Hematopoietic multipotent progenitor cell treated with erythropoietin and hydrocortisone succinate and interleukin-3 and kit ligand, for 4 days (in vitro differentiated cells): ENCODE data around the gene AMOTL2.
A peak's percentile ranks its signal among the peaks of the same experiment; 100 is the strongest.

Experiments
- DNase-seq: peaks from one replicate; pipeline ENCODE4 v3.0.0-alpha.2; 2015

Gene AMOTL2

DNA sequence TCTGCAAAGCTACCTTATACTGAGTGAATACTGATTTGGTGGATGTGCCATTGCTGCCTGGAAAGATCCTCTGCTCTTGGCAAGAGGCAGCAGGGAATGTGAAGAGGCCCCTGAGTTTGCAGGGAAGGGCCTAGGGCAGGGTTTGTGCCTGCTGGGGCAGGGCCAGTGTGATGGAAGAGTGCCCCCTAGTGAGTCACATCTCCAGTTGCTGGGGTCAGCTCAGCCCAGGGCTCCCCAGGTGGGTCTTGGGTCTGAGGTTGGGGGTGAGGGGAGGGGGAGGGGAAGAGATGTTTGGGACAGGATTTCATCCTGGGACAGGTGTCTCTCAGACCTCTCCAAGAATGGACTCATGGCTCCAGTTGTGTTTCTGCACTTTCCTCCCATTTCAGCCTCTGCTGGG, 4.1 kb upstream of the AMOTL2 start:
- peak; percentile 56 for DNase-seq

DNA sequence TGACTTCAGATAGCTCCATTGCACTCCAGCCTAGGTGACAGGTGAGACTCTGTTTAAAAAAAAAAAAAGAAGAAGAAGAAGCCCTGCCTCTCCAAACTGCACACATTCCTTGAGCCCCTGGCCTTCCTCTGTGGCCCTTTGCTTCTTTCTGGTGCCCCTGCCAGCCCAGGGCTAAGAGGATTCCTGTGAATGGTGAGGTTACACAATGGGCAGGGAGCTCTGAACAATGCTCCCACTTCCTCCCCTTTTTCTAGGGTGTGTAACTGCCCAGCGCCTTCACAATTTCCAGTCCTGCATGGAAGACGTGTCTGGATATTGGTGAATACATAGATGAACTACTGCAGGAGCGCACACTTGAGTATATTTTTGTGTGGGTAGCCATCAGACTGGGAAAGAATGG, 3.6 kb upstream of the AMOTL2 start:
- DNase-seq = no peak

DNA sequence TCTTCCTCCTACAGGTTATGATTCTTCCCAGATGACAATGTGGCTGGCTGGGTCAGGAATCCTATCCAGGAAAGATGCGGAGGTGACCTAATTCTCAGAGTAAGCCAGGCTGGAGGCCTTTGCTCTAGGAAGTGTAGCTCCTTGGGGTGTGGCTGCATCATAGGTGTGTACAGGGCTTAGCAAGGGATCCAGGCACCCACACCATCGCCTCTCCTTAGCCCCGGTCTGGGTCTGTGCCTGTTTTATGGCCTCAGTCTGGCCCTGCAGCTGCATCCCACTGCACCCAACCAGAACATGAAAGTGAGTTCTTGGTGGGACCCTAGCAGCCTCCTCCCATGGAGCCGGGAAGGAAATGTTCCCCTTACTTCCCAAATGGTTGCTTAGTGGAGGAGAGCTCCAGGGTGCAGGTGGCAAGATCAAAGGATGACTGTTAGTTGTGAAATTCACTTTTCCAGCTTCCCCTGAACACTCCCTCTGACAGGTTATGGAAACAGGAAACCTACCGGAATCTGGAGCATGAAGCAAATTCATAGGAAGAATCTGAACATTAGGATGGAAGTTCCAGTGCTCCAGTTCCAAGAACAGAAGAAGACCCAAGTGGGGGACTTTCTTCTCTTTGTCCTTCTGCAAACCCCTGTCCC, 2.7 kb upstream of the AMOTL2 start:
- no peak for DNase-seq

DNA sequence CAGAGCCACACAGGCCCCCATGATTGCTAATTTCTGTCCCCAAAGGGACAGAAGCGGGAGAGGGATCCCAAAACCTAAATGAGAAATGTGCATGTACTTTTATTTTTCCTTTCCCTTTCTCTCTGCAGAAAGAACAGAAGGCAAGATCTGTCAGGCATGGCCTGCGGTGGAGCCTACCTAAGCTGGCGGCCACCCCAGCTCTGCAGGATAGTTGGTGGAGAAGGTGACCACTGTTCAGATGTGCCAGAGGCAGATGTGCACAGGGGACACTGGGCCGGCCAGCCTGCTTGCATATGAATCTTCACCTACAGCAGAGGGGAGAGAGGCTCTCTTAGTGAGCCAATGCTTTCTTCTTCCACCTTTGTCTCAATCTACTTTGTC, 2.1 kb upstream of the AMOTL2 start:
- no peak for DNase-seq

DNA sequence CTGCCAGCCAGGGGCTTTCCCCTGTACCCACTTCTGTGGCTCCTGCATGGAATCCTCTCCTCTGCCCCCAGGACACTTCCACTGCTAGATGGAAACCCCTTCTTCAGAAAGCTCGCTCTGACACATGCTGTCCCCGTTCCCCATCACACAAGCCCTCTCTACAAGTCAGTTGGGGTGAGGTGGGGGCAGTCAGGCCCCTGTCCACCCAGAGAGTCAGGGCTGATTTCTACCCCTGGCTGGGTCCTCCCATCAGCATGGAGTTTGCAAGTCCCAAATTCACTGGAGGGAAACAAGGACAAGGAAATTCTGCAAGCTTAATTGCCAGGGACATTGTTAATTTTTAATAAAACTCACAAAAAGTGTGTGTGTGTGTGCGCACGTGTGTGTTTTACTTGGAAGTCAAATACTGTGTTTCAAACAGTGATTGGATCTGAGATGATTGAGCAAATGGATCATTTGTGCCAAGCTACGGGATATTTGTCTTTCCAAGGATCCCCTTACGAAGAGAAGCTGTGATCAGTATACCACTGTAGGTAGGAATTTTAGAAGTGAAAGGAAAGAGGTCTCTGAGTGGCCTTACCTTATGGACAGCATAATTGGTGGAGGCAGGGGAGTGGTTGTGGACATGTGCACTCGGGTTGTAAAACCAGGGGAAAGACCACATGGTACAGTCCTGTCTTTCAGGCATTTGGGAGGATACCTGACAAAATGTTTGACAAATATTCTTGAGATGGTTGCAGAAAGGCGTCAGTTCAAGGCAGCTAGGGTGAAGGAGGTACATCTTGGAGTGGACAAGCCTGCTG, 1.5 kb upstream of the AMOTL2 start:
- DNase-seq = no peak

DNA sequence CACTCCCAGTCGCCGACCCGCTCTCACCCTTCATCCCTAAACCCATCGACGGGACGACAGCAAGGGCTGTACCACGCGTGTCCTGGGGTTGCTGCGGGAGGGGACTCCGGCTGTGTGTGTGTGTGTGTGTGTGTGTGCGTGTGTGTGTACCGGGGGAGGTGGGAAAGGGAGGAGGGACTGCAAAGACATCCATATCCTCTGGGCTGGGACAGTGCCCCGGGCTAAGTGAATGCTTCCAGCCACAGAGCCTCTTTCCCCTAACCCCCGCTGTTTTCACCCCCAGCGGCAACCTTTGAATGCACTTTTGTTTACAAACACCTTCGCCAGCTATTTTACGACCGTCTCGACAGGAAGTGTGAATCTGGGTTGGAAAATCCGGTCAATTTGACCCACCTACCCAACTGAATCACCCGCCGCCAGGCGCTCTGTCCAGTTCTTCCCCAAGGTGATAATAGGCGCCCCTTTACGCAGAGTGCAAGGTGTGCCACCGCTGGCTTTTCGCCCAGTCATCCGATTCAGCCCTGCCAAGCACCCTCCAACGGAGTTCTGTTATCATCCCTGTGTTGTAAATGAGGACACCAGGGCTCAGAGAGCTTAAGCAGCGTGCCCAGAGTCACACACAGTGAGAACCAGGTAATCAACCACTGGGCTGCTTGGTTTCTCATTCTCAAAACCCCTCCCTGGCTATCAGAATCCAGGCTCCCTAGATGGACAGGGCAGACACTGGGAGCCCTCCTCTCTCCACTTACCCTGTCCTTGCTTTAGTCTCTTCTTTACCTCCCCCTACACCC, 739 bp upstream of the AMOTL2 start:
- DNase-seq = no peak

DNA sequence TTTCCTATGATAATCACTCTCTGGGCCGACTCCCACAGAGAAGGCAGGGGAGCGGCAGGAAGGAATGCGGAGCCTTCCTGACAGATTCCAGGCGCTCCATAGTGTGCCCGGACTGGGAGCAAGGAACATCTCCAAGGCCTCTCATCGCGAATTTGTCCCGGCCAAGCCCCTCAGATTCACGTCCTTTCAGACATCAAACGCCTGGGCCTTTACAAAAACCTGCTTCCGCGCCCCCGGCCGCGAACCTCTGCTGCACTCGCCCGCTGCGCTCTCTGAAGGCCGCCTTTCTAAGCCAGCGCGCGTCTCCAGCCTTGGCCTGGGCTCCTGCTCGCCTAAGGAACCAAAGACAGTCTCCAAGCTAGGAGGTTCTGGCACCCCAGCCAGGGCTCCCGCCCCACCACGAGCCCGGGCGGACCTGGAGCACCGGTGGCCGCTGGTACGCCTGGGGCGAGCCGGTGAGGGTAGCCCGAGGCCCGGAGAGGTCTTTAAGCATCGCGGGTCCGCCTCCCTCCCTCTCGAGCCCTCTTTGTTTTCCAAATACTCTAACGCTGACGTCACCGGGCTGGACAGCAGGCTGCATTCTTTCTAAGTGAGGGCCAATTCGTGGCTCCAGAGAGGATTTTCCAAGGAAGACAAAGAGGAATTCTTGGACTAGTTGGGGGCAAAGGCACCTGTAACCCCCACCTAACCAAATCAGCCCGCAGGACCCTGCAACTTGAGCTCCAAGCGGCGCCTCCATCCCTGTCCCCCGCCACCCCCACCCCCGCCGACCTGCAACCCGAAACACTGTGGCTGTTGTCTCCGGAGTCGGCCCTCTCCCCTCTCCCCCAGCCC, 759 bp downstream of the AMOTL2 start:
- no peak for DNase-seq

DNA sequence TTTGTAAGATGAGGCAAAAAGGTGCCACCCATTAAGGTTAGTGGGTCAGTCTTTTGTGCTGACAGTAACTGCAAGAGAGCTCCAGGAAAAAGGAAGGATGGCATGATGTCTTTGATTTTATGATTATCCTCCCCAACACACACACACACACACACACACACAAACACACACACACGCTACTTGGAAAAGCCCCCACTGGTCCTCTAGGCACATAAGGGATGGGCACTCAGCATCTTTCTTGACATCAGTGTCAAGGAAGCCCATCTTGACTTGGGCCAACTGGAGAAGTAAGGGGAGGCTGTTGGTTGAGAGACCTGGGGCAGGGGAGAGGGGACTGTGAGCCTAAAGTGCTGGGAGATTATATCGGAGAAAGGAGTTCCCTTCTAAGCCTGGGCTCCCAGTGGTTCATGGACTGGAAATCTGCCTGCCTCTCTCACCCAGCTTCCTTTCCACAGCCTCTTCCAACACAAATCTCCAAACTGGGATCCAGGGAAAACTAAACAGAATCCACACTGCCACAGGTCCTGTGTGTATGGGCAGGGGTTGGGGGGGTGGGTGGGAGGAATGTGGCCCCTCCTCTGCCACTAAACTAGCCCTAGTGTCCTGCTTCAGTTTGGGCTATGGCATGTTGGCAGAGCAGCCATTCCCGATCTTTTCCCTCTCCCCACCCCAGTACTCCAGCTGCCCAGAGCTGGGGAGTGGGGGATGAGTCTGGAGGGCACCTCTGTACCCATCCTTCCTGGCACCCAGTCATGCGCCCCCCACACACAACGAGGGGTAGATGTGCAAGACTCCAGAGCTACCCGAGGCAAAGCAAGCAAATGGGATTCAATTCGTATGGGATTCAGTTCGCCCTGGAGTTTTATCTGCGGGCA, 1.6 kb downstream of the AMOTL2 start:
- DNase-seq = no peak

DNA sequence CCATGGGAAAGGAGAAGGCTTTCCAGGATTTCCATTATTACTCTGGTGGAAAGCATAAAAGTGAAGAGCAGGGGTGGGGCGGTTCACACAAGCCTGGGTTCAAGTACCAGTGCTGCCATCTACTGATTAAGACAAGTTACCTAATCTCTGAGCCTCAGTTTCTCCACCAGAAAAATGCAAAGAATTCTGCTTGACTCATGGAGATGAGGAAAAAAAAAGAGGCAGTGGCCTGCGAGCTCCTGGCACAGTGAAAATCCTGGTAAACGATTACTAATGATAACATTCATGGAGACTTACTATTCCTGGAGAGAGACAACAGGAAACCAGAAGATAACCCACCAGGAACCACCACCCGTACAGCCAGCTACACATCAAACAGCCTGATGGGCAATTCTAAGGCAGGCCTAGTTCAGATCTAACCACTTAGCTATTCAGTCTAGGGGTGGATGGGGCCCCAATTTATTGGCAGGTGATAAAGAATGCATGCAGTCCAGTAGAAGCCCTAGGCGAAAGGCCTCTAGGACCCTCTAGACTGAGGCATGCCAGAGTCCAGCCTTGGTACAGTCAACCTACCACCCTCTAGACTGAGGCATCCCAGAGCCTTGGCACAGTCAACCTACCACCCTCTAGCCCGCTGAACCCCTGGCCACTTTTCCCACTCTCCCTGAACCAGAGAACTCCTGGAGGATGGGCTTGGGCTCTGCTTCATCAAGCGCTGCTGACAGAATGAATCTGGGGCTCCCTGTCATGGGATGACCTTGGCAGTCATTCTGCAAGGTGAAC, 2.5 kb downstream of the AMOTL2 start:
- DNase-seq = no peak

DNA sequence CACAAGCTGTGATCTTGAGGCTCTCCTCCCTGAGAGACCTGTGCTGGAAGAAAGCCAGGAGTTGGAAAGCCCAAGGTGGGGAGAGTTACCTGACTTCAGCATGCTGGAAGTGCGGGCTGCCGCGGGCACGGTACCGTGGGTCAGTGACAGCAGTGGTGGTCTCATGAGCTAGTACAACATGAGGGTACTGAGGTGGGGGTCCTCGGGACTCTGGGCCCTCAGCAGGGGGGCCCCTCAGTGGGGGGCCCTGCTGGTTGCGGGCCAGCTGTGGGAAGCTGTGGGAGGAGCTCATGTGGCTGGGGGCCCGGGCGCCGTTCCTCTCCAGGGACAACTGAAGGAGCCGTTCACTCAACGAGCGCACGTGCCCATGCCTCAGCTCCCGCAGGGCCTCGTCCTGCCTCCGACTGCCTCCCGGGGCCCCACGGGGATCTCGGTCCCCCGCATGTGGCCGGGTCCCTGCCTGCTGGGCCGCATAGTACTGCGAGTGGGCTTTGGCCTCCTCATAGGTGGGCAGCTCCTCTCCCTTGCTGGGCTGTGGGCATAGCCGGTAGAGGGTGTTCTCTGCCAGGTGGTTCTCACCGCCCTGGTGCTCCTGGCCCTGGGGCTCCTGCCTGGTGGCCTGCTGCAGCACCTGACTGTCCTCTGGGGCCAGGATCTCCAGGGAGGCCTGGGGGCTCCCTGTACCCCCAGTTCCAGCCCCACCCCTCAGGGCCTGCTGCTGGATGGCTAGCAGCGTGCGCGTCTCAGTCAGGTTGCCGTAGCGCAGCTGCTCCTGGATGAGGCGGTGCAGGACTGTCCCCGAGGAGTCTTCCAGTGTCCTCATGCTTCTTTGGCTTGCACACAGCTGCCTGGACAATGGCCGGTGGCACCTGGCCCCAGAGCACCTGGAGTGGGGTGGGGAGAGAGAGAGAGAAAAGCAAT, 3.4 kb downstream of the AMOTL2 start:
- DNase-seq = no peak

DNA sequence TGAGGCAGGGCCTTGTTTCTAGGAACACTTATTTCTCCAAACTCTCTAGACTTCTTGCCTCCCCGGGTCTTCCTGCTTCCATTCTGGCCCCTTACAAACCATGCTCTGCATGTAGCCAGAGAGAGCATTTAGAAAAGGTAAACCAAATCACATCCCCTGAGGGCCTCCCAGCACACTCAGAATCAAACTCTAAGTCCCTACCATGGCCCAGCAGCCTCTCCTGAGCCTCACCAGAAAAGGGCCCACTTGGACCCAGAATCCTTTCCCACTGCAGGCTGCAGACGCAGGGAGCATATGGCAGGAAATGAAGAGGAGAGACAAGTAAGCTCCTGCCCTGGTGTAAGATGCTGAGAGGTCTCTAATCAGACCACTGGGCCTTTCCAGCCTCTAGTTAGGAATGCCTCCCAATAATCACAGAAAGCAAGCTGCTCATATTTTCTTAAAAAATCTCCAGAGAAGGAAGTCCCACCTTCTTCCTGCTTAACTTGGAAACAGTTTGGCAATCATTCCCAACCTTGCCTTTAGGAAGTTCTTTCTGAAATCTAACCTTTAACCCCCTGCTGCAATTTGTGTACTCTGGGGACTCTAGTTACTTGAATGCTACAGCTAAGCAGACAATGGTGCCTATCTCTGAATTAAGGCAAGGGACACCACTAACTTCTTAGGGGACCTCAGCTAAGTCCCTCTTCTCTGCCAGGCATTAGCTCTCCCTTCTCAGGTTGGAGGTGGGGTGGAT, 4.2 kb downstream of the AMOTL2 start:
- DNase-seq = no peak

DNA sequence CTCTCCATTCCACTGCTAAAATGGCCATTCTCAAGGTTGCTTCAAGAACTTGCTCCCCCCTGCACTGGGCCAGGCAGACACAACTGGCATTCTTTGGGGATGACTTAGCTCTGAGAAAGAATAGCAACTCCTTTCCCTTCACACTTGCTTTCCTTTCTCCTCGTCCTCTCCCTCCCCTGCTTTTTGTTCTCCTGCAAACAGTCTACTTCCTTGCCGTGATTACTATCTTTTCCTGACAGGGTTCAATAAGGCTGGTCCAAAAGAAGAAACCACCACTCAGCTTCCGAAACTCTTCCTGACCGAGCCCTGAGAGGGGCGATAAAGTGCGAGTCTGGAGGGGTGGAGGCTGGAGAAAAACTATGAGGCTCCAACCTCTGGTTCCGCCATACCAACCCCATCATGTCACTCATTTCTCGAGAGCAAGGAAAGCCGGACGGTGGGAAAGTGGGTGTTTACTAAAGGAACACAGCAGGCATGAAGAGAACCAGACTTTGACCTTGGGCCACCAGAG, 5.0 kb downstream of the AMOTL2 start:
- no peak for DNase-seq

DNA sequence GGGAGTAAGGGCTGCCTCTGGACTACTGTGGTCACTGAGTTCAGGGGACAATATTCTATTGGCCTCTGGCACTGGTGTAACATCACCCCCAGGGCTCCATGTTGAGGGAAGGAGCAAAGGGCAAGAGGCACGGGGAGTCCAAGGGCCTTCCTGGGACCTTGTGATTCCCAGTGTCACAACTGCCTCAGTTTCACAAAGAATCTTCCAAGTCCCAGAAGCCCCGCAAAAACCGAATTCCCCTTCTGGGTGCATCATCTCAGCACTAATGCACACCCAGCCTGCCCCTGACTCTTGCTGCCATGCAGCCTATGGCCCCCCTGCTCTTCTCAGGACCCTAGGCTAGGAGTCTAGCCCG, 5.5 kb downstream of the AMOTL2 start:
- no peak for DNase-seq

DNA sequence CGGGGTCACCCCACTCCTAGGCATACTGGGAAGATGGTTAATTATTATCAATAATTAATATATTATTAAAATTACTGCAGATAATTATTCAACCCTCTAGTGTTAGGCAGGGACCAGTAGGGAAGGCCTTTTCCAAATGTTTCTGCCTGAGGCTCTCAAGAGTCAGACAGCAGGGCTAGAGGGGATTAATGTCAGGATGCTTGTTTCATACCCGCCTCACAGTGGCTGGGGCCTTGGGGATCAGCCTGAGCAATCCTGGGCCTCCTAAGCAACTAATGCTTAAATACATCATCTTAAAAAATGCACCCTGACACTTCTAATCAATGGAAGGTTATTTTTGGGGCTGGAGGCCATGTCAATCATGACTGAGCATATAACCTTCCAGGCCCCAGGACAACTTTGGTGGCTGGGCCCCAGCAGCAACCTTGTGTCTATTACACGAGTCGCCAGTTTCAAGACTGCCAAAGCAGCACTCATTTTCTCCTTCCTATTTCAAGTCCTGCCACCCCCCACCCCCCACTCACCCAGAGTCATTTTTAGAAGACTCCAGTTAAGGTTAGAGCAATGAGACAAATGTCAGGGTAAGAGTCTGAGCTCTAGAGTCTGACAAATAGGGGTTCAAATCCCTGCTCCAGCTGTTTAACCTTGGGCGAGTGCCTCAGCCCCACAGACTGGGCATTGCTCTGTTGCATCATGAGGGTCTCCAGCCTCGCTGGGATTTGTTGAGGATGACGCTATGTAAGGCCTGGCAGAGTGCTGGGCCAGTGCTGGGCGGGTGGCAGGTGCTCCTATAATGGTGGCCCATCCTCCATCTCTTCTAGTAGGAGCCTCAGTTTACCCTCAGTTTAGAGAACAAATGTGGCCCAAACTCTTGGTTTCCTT, 6.1 kb downstream of the AMOTL2 start:
- no peak for DNase-seq

DNA sequence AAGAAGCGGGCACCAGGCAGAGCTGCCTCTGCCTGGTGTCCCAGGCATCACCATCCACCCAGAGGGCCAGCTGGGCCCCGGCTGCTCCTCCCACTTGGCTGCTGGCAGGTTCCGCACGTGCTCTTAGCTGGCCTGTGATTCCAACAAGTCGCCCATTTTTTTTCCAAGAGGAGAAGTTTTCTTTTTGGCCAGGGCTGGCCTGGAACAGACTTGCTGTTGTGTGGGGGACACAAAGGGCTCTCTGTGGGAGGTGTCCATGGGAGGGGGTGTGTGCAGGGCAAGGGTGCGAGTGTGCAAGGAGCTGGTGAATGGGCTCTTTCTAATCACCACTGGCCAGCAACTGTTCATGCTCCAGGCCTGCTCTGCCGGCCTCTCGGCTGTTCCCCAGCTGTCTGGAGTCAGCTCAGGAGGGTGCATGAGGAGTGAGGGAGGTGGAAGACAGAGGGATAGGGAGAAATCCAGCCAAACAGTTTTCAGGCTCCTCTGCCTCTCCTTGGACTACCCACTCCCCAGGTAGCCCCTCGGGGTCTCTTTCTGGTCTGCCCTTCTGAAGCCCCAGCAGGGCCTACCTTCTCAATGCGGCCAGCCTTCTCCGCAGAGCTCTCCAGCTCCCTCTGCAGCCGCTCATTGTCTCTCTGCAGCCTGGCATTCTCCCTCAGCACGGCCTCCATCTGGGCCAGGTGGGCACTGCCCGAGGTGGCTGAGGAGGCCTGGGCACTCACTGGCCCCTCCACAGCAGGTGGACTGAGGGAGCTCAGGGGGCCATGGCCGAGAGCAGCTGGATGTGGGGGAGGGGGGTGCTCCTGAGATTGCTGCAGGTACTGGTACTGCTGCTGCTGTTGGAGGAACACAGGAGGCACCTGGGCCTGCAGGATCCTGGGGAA, 7.1 kb downstream of the AMOTL2 start:
- no peak for DNase-seq

DNA sequence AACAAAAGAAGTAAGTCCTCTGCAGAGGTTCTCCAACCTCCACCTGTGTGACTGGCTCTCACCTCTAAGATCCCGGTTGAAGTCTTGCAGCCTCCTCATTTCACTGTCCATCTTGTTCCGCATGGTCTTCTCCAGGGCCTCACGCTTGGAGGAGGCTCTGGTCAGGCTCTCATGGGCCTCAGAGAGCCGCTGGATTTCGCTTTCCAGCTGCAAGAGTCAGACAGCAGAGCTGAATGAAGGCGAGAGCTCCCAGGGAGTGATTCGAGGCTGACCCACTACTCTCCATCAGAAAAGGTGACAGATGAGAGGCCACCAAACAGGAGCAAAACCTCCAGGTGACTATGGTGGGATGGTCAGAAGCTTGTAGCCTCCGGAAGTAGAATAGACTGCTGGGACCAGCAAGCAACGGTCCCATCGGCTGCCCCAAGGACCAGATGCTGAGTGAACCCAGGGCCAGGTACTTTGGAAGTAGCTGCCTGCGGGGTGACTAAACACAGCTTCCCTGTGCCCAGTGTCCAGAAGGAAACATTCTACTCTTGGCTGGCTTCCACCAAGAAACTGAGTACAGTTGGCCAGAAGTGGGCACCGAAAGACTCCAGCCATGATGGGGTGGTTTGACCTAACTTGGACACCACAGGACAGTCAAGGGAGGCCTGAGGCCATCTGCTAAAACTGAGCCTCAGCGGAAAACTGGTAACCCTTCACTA, 7.9 kb downstream of the AMOTL2 start:
- no peak for DNase-seq

DNA sequence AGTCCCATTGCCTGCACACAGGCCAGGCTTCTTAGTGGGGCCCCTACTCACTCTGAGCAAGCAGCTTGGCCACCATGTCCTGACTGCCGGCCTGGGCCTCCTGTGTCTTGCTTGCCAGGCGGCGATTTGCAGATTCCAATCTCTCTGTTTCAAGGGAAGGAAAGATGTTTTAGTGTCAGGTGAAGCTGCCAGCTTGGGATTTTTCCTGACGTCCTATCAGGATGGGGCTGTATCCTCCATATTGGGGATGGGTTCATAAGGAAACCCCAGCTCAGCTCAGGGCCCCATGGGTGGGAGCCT, 8.5 kb downstream of the AMOTL2 start:
- DNase-seq = no peak
